Activated CD4-positive, alpha-beta T cell treated with anti-CD3 and anti-CD28 coated beads, Interleukin-10, Interleukin-2, amounts not matched to agents 100 ng/mL and 50 ng/mL, durations not matched to agents 16 hours and 8 hours (primary cell): ENCODE results near the gene FKBP8.
"Not testable (repeated sequence)": the region's sequence is repeated elsewhere in the genome, so short reads cannot be mapped to it uniquely, and the experiment has no call there.

Experiments
- DNase-seq: peaks from one replicate; pipeline ENCODE4 v3.0.0-alpha.2; 2020

FKBP8 gene

GRCh38 chr19:18558202-18558555 is 14.8 kb upstream of the FKBP8 start:
- no peak for DNase-seq

DNA sequence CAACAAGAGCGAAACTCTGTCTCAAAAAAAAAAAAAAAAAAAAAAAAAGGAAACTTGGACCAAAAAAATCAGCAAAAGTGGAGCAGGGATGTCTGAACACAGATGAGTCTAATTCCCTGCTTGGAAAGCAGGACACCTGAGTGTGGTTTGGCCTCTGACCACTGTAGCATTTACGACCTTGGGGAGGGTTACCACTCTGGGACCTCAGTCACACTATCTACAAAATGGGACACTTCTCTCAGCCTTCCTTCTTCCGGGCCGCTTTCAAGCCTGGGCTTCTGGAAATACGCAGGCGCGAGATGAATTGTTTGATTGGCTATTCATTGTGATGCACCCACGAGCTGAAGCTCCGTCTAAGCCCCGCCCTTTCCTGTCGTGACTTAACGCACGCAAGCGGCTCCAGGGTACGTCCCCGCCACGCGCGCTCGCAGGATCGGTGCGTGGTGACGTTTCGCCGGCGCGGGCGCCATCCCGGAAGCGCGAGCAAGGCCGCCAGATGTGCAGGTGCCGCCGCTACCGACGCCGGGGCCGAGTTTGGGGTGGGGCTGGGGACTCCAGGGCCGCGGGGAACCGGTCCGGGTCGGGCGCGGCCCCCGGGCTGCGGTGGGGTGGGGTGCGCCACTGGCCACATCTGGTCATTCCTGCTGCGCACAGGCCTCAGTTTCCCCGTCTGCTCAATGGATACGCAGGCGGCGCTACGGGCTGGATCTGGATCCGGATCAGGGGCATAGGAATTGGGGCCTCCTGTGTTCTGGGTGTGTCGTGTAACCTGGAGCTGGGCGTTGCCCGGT is 14.2 kb upstream of the FKBP8 start, which contains the start of gene KXD1:
Gene KXD1 (plus strand): TSS at position 460 of the 791 bp plus-strand sequence. CDS start 4,187 bp downstream, outside the sequence.
- peak; percentile 100 for DNase-seq

GRCh38 chr19:18551631-18552030 is 8.3 kb upstream of the FKBP8 start:
- DNase-seq = no peak

DNA sequence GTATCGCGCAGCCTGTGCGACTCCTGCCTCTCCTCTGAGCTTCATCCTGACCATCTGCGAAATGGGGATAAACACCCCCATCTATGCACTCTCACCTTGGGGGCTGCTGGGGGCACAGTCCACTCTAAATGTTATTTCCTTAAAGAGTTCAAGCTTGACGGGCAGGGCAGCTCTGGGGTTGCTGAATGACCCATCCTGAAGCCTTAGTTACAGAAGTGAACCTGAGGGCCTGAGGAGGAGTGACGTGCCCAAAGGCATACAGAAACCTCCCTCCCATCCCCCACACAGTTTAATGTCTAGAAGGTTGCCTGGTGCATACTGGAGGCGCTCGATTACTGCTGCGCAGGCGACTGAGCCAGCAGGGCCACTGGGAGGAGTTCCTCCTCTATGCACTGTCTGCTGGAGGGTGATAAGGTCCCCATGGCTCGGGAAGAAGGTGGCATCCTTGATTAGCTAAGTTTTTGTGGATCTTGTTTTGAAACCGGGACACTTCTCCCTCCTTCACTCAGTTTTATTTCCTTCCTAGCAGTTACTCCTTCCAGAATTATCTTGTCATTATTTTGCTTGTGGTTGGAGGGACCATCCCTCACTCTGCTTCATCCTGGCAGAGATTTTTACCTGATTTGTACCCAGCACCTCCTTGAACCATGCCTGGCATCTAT is 572 bp upstream of the FKBP8 start:
- peak; percentile 93 for DNase-seq

DNA sequence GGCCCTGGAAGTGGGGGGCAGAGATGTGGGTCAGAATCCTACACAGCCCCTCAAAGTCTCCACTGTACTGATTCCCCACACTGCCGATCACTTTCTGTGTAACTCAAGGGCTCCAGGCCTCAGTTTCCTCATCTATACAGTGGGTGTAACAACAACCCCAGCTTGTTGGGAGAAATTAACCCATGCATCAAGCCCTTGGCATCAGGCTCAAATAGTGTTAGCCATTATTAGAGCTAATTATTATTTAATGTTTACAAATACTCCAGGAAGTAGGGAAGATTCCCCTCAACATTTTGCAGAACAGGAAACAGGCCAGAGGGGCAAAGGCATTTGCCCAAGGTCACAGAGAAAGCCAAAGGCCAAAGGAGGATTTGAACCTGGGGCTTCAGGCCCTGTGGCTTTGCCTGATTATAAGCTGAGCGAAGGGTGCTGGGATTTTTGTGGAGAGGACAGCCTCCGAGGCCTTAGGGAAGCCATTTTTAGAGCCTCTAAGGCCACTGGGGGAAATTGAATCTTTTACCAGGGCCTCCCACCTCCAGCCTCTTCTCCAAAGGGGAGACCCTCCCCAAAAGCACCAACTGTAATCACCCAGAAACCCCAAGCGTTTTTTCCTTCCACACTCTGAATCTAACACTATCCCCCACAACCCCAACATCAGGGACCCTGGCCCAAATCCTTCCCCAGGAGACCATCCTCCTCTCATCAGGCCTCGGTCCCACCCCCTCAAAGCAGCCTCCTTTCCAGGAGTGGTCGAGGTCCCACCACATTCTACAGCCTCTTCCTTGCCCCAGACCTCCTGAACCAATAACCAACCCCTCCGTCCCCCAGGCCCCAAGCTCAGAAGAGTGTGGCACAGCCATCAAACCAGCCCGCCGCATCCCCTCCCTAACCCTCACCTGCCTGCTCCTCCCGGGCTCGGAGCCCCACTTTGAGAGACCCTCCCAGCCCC is 1.1 kb downstream of the FKBP8 start:
- DNase-seq = peak; percentile 22

DNA sequence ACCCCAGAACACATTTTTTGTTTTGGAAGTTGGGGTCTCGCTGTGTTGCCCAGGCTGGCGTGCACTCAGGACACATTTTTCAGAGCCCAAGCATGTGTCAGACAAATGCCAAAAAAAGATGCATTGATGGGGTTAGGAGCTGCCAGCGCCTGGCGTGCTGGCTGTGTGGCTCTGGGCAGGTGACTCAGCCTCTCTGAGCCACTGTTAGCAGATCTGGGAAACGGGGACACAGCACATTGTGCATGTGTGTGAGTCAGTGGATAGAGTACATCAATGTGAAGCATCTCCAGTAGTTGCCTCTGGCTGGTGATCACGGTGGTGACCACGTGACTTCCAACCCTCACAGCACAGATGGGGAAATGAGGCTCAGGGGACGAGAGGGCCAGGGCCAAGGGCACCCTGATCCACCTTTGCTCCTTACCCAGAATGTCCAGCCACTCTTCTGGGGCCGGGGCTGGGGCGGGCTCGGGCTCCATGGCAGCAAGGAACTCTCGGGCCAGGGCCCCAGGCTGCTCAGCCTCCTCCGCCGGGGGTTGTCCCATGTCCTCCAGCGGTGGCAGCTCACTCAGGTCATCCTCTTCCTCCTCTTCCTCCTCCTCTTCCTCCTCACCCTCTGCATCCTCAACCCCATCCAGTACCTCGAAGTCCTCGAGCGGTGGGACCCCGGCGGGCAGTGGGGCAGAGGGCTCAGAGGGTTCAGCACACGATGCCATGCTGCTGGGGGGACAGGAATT is 1.9 kb downstream of the FKBP8 start:
- peak; percentile 42 for DNase-seq

GRCh38 chr19:18540200-18540599 is 3.2 kb downstream of the FKBP8 start:
- not testable (repeated sequence) for DNase-seq

DNA sequence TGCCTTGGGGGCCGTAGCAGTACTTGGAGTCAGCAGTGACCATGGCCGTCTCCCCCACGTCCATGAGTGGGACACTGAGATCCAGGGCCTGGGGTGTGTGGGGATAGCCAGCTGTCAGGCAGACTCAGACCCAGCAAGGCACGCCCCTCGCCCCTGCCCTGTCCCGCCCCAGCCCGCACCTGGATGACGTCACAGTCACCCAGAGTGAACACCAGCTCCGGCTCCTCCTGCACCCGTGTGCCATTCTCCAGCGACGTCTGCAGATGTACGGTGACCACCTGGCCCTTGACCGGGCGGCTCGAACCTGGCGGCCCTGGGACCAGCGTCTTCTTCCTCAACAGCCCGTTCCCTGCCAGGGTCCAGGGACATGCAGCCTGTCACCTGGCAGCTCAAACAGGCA is 4.0 kb downstream of the FKBP8 start:
- DNase-seq = no peak

- DNase-seq = no peak
Observed at GRCh38 chr19:18538115-18538514, 5.3 kb downstream of the FKBP8 start.

- no peak for DNase-seq
Observed at GRCh38 chr19:18537431-18537830, 5.9 kb downstream of the FKBP8 start.

DNA sequence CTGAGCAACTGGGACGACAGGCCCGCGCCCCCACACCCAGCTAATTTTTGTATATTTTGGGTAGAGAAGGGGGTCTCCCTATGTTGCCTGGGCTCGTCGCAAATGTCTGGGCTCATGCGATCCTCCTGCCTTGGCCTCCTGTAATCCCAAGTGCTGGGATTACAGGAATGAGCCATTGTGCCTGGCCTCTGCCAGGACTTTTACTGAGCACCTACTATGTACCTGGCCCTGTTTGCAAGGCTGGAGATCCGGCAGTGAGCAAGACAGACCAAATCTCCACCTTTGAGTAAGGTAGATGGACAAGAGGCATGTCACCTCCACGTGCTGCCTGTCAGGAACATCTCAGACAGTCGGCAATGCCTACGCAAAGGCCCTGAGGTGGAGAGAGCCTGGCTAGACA is 6.9 kb downstream of the FKBP8 start:
- no peak for DNase-seq

DNA sequence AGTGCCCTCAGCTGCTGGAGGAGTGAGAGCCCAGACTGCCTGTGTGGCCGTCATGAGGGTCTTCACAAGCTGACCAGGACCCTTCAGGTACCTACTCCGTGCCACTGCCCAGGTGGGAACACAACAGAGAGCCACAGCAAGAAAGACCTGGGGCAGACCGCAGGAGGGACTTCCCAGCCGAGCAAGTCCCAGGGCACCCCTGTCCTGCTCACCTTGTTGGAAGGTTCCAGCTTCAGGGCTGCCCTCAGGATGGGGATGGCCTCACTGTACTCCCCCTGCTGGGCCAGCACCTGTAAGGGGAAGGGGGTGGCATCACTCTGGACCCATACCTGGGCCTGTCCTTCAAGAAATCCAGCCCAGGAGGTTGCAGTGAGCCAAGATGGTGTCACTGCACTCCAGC is 10.3 kb downstream of the FKBP8 start:
- DNase-seq = no peak

GRCh38 chr19:18532168-18532890 is 11.0 kb downstream of the FKBP8 start:
- no peak for DNase-seq

- DNase-seq = no peak
Observed at GRCh38 chr19:18531485-18531884, 11.9 kb downstream of the FKBP8 start.

GRCh38 chr19:18529782-18530181 is 13.6 kb downstream of the FKBP8 start:
- no peak for DNase-seq

- no peak for DNase-seq
Observed at GRCh38 chr19:18526316-18526715, 17.1 kb downstream of the FKBP8 start.

- no peak for DNase-seq
Observed at GRCh38 chr19:18523841-18524240, 19.5 kb downstream of the FKBP8 start.

DNA sequence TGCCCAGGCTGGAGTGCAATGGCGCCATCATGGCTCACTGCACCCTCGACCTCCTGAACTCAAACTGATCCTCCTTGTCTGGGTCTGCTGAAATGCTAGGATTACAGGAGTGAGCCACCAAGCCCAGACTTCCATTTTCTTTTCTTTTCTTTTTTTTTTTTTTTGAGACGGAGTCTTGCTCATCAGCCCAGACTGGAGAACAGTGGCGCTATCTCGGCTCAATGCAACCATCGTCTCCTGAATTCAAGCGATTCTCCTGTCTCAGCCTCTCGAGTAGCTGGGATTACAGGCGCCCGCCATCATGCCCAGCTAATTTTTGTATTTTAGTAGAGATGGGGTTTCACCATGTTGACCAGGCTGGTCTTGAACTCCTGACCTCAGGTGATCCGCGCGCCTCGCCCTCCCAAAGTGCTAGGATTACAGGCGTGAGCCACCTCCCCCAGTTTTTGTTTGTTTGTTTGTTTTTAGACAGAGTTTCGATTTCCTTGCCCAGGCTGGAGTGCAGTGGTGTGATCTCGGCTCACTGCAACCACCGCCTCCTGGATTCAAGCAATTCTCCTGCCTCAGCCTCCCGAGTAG is 20.4 kb downstream of the FKBP8 start:
- not testable (repeated sequence) for DNase-seq

GRCh38 chr19:18522124-18522861 is 21.1 kb downstream of the FKBP8 start:
- peak; percentile 100 for DNase-seq

GRCh38 chr19:18521692-18522123 is 21.7 kb downstream of the FKBP8 start, which contains the start of gene ELL:
Gene ELL, minus strand, starts transcription at chr19:18522070. Its CDS starts 15 bp downstream, at chr19:18522055.
- no peak for DNase-seq
